ENCODE data around the gene GPD1. TPM values are rescaled to one million over a fixed set of nuclear protein-coding genes. Genes with fewer than 3 reads are reported as not detected.
A peak's percentile ranks its signal among the peaks of the same experiment; 100 is the strongest.

The GPD1 gene
- total and polyA plus RNA-seq, 9 of the 15 experiments (the other 6 are each of a cell fraction or from before 2014, with no cell fraction given) = 0.13 to 1.00 (median 0.55) TPM

- peak overlapping the region; percentile 82 for H3K4me3 ChIP-seq
- H3K27me3 ChIP-seq (ENCODE audit: control insufficient read depth in 2 of 2, insufficient read depth in 2 of 2, low read length in 2 of 2) = no peaks in the 10 kb centered on the region
- no peak overlapping the region for H3K27ac ChIP-seq (ENCODE audit: extremely low read depth, low read depth, low read length)
- H2AFZ ChIP-seq (ENCODE audit: low read depth, low read length) = no peak overlapping the region
- TF ChIP-seq ZKSCAN8 (CRISPR knock-in tag; IDR thresholded peaks at IDR 0.05) (no peak), ZNF316 (IDR thresholded peaks at IDR 0.05) (0 out of 2 replicates have a peak, but pooled peaks have one; percentile 5)
- DNase-seq (ENCODE audit: extremely low read depth in 1 of 4, low spot score in 3 of 4) = no peak
- peaks cover 5% of the 10 kb centered on the region for H4K20me1 ChIP-seq (replicated peaks; ENCODE audit: control insufficient read depth, insufficient read depth, low read length)
- intact Hi-C loops (cut with micrococcal nuclease) (loop anchor here (5.0 kb wide), 1 partner anchor 676 kb away; the partner anchor contains the start of gene ATF1), in situ Hi-C loops (cut with MboI) (no loop called here)
- peaks cover 50% of the 10 kb centered on the region for H3K36me3 ChIP-seq (ENCODE audit: control insufficient read depth, insufficient read depth, low read length)
- peaks cover 5 to 17% of the 10 kb centered on the region in 2 experiments; a peak in 3 of 5 replicates for H3K4me1 ChIP-seq (replicated peaks in 1 of 2; ENCODE audit: control insufficient read depth in 2 of 2, insufficient read depth in 2 of 2, low read length in 2 of 2)
- peak overlapping the region; percentile 90 for H3K4me2 ChIP-seq (ENCODE audit: insufficient read depth, low read length)
- POLR2A ChIA-PET = interaction anchor here (2.2 to 2.5 kb wide), 2 partner anchors 11 to 17 kb away, joined by 9 to 16 read pairs; partner anchors contain the start of gene GPD1
- FAIRE-seq = no peak
- 64% methylated on average over 5 of the region's 5 CpGs for WGBS (ENCODE audit: insufficient coverage, low coverage, missing lambda C conversion rate)
- H3K9me1 ChIP-seq (ENCODE audit: control insufficient read depth, insufficient read depth, low read length) = no peaks in the 10 kb centered on the region
- ATAC-seq = no peak
- peaks cover 10% of the 10 kb centered on the region for H3K79me2 ChIP-seq (ENCODE audit: control insufficient read depth, insufficient read depth, low read length)
- no peaks in the 10 kb centered on the region for H3K9me3 ChIP-seq (replicated peaks; ENCODE audit: control insufficient read depth, insufficient read depth, low read depth, low read length)
- CTCF ChIA-PET (ENCODE audit: low intra/inter-chr PET ratio) = interaction anchor here (2.0 kb wide), 1 partner anchor 89 kb away, joined by 10 read pairs; no protein-coding TSS in a partner anchor
- no TSS peak for BruUV-seq (replicated peaks)
- H3K9ac ChIP-seq (ENCODE audit: insufficient read depth in 1 of 2, low read depth in 2 of 2, low read length in 2 of 2) = peak overlapping the region; percentile 58 to 89; a peak in 3 of 4 replicates
Observed at GRCh38 chr12:50086148-50086547, 17.7 kb upstream of the GPD1 start.

GRCh38 chr12:50087151-50087550 lies 16.7 kb upstream of the GPD1 start:
- in situ Hi-C loops (cut with MboI) = no loop called here
- intact Hi-C loops (cut with micrococcal nuclease) = loop anchor here (5.0 kb wide), 1 partner anchor 675 kb away; the partner anchor contains the start of gene ATF1
- H3K4me2 ChIP-seq (ENCODE audit: insufficient read depth, low read length) = no peak overlapping the region

More at GRCh38 chr12:50087151-50087550, 16.7 kb upstream of the GPD1 start:
- H3K9ac ChIP-seq (ENCODE audit: insufficient read depth in 1 of 2, low read depth in 2 of 2, low read length in 2 of 2) = no peak overlapping the region
- H3K9me3 ChIP-seq (replicated peaks; ENCODE audit: control insufficient read depth, insufficient read depth, low read depth, low read length) = no peaks in the 10 kb centered on the region
- H3K79me2 ChIP-seq (ENCODE audit: control insufficient read depth, insufficient read depth, low read length) = peaks cover 10% of the 10 kb centered on the region
- FAIRE-seq = no peak
- H4K20me1 ChIP-seq (replicated peaks; ENCODE audit: control insufficient read depth, insufficient read depth, low read length) = peaks cover 5% of the 10 kb centered on the region
- BruUV-seq (replicated peaks) = no TSS peak
- H2AFZ ChIP-seq (ENCODE audit: low read depth, low read length) = no peak overlapping the region
- H3K9me1 ChIP-seq (ENCODE audit: control insufficient read depth, insufficient read depth, low read length) = no peaks in the 10 kb centered on the region
- H3K4me1 ChIP-seq (replicated peaks in 1 of 2; ENCODE audit: control insufficient read depth in 2 of 2, insufficient read depth in 2 of 2, low read length in 2 of 2) = peaks cover 5 to 12% of the 10 kb centered on the region in 2 experiments; a peak in 3 of 5 replicates
- no peak for DNase-seq (ENCODE audit: extremely low read depth in 1 of 4, low spot score in 3 of 4)
- peaks cover 59% of the 10 kb centered on the region for H3K36me3 ChIP-seq (ENCODE audit: control insufficient read depth, insufficient read depth, low read length)
- ChIA-PET CTCF (ENCODE audit: low intra/inter-chr PET ratio) (interaction anchor here (1.8 kb wide), 1 partner anchor 228 kb away, joined by 6 read pairs; no protein-coding TSS in a partner anchor), POLR2A (interaction anchor here (0.6 to 1.2 kb wide), 3 partner anchors 9 to 346 kb away, joined by 3 to 7 read pairs (median 4); partner anchors contain the start of gene TMBIM6)
- ATAC-seq = no peak
- H3K27ac ChIP-seq (ENCODE audit: extremely low read depth, low read depth, low read length) = no peak overlapping the region
- TF ChIP-seq ZHX1 (conservative IDR thresholded peaks at IDR 0.05; ENCODE audit: low read length) (no peak), ETV6 (IDR thresholded peaks at IDR 0.05; ENCODE audit: borderline replicate concordance in 1 of 2, low read depth in 2 of 2, low read length in 1 of 2) (no peak), ETV6 (CRISPR knock-in tag; IDR thresholded peaks at IDR 0.05; ENCODE audit: borderline replicate concordance) (no peak), JUND (IDR thresholded peaks at IDR 0.05; ENCODE audit: borderline replicate concordance, low read depth, low read length) (no peak), JUND (tag; IDR thresholded peaks at IDR 0.05; ENCODE audit: borderline replicate concordance, low read depth, low read length) (no peak), MAFK (IDR thresholded peaks at IDR 0.05; ENCODE audit: low read length) (0 out of 2 replicates have a peak, but pooled peaks have one; percentile 15), WHSC1 (IDR thresholded peaks at IDR 0.05; ENCODE audit: low read length) (no peak)
- WGBS (ENCODE audit: insufficient coverage, low coverage, missing lambda C conversion rate) = 91% methylated on average over 9 of the region's 9 CpGs
- no peaks in the 10 kb centered on the region for H3K27me3 ChIP-seq (ENCODE audit: control insufficient read depth in 2 of 2, insufficient read depth in 2 of 2, low read length in 2 of 2)
- H3K4me3 ChIP-seq = no peak overlapping the region
